ENCODE data around the gene P4HTM.

P4HTM gene

GRCh38 chr3:49012441-49013017 lies 22.5 kb downstream of the P4HTM start:
- no peak for DNase-seq

- DNase-seq, result no peak
Measured at GRCh38 chr3:49013113-49013737, 23.2 kb downstream of the P4HTM start.

- DNase-seq, result peak in 1 of 2 experiments; percentile 24
Measured at GRCh38 chr3:49013738-49014660, 24.0 kb downstream of the P4HTM start.

GRCh38 chr3:49015072-49015471 lies 25.0 kb downstream of the P4HTM start:
- no peak for DNase-seq

GRCh38 chr3:49015765-49016164 lies 25.7 kb downstream of the P4HTM start:
- no peak for DNase-seq

- no peak for DNase-seq
Measured at GRCh38 chr3:49016414-49017228, 26.6 kb downstream of the P4HTM start.

GRCh38 chr3:49017229-49017970 lies 27.4 kb downstream of the P4HTM start:
- DNase-seq, result no peak

- peak; percentile 67 to 82 for DNase-seq
Measured at GRCh38 chr3:49017971-49018706, 28.1 kb downstream of the P4HTM start, which contains the start of gene DALRD3. Gene DALRD3 (minus strand): TSS chr3:49018580. CDS start chr3:49018564, 16 bp downstream.

GRCh38 chr3:49018707-49019006 lies 28.6 kb downstream of the P4HTM start:
- DNase-seq, result no peak

GRCh38 chr3:49019941-49020329 lies 29.9 kb downstream of the P4HTM start:
- no peak for DNase-seq

- DNase-seq, result peak in 1 of 2 experiments; percentile 38
Measured at GRCh38 chr3:49020330-49021212, 30.5 kb downstream of the P4HTM start.

- DNase-seq, result peak; percentile 95 to 98
Measured at GRCh38 chr3:49021213-49021812, 31.3 kb downstream of the P4HTM start.

GRCh38 chr3:49021813-49022687 lies 32.0 kb downstream of the P4HTM start, which contains the start of gene NDUFAF3:
Gene NDUFAF3 (plus strand): TSS chr3:49022121. CDS start chr3:49022145, 24 bp downstream.
- DNase-seq, result peak; percentile 92 to 98

GRCh38 chr3:49022688-49023171 lies 32.7 kb downstream of the P4HTM start:
- no peak for DNase-seq

GRCh38 chr3:49023775-49024174 lies 33.7 kb downstream of the P4HTM start:
- DNase-seq, result no peak

- no peak for DNase-seq
Measured at GRCh38 chr3:49024449-49024848, 34.4 kb downstream of the P4HTM start.

- DNase-seq, result no peak
Measured at GRCh38 chr3:49025005-49025792, 35.2 kb downstream of the P4HTM start.
